Endothelial cell of umbilical vein (primary cell): ENCODE results near the gene PSMB2. TPM values are rescaled to one million over a fixed set of nuclear protein-coding genes. Genes with fewer than 3 reads are reported as not detected.

ENCODE experiments used
- BruUV-seq: library from RNA; stranded (reverse); fragments of 400-500 nt; replicated peaks from 2 replicates; lab custom pipeline; 2021; lab: Mats Ljungman, UMichigan
- CTCF ChIA-PET: fragments of 300-600, 350-600 bp; sonication (Branson Sonifier 250); formaldehyde crosslinking; loops from one replicate; lab custom pipeline; 2021; ENCODE audit warnings: antibody characterized with exemption, inconsistent platforms; lab: Charles Lee
- POLR2A ChIA-PET: fragments of 300-600, 350-600 bp; sonication (Branson Sonifier 250); formaldehyde crosslinking; loops from one replicate; lab custom pipeline; 2021; ENCODE audit warnings: antibody characterized with exemption, inconsistent platforms; lab: Charles Lee
- DNase-seq: peaks from one replicate; pipeline ENCODE4 v3.0.0-alpha.2; 2011; ENCODE audit warnings: low read depth, low spot score
- FAIRE-seq: peaks from 2 replicates; lab custom pipeline; 2011; peaks lifted over from hg19 to GRCh38; lab: Jason Lieb, UNC
- H2AFZ ChIP-seq: 2 replicates; pipeline ENCODE4 v1.6.0; 2012; ENCODE audit warnings: low read depth, low read length, control low read depth, inconsistent platforms
- H3K27ac ChIP-seq: 2 replicates; pipeline ENCODE4 v1.5.1; 2011; ENCODE audit warnings: low read depth, mild to moderate bottlenecking, control low read depth, low read length, moderate library complexity; ENCODE audit not compliant: insufficient read depth
- H3K27me3 ChIP-seq, 2 experiments: 2 replicates each; pipeline versions ENCODE4 v1.6.0 to v1.6.1; 2011; ENCODE audit warnings: low read length in 2 of 2, mixed read lengths in 1 of 2; ENCODE audit not compliant: control insufficient read depth in 2 of 2, insufficient read depth in 2 of 2
- H3K36me3 ChIP-seq, 2 experiments: 2 replicates in 1 of 2; 3 replicates in 1 of 2; pipeline ENCODE4 v1.5.1; 2011; ENCODE audit warnings: low read length in 2 of 2, mild to moderate bottlenecking in 1 of 2, moderate library complexity in 1 of 2; ENCODE audit not compliant: control insufficient read depth in 2 of 2, insufficient read depth in 2 of 2; ENCODE audit errors: extremely low read depth in 1 of 2
- H3K4me1 ChIP-seq: 3 replicates; pipeline ENCODE4 v1.5.1; 2011; ENCODE audit warnings: mild to moderate bottlenecking, low read length; ENCODE audit not compliant: control insufficient read depth, insufficient read depth; ENCODE audit errors: extremely low read depth
- H3K4me2 ChIP-seq: 2 replicates; pipeline ENCODE4 v1.6.1; 2011; ENCODE audit warnings: low read length, control low read depth, mixed read lengths; ENCODE audit not compliant: insufficient read depth
- H3K4me3 ChIP-seq, 3 experiments: fragments of 200-600 bp in 1 of 3; sonication (generic), shearing (Covaris generic) in 1 of 3; replicated peaks in 1 of 3; 2 replicates each; pipeline ENCODE4 v1.5.1; 2011 to 2016; ENCODE audit warnings: control low read depth in 3 of 3, low read length in 3 of 3, mild to moderate bottlenecking in 2 of 3, inconsistent platforms in 1 of 3, low read depth in 1 of 3, moderate library complexity in 1 of 3; ENCODE audit not compliant: insufficient read depth in 1 of 3
- H3K79me2 ChIP-seq: 2 replicates; pipeline ENCODE4 v1.6.0; 2012; ENCODE audit warnings: low read length, inconsistent platforms; ENCODE audit not compliant: control insufficient read depth, insufficient read depth
- H3K9ac ChIP-seq: replicated peaks from 2 replicates; pipeline ENCODE3; 2011; ENCODE audit warnings: low read length, control low read depth; ENCODE audit not compliant: insufficient read depth; ENCODE audit errors: extremely low read depth
- H3K9me1 ChIP-seq: replicated peaks from 3 replicates; pipeline ENCODE4 v1.6.0; 2011; ENCODE audit warnings: mild to moderate bottlenecking, low read length; ENCODE audit not compliant: control insufficient read depth, insufficient read depth; ENCODE audit errors: extremely low read depth
- H3K9me3 ChIP-seq: replicated peaks from 2 replicates; pipeline ENCODE4 v1.5.1; 2012; ENCODE audit warnings: low read length, inconsistent platforms; ENCODE audit not compliant: control insufficient read depth, insufficient read depth
- H4K20me1 ChIP-seq: replicated peaks from 2 replicates; pipeline ENCODE3; 2011; ENCODE audit warnings: mild to moderate bottlenecking, low read length; ENCODE audit not compliant: control insufficient read depth, insufficient read depth; ENCODE audit errors: extremely low read depth
- EZH2 ChIP-seq: IDR thresholded peaks from 2 replicates; pipeline ENCODE4 v1.6.1; 2012; ENCODE audit warnings: borderline replicate concordance, low read depth, mild to moderate bottlenecking, moderate library complexity, low read length, inconsistent platforms; ENCODE audit not compliant: severe bottlenecking
- FOS ChIP-seq: IDR thresholded peaks from 2 replicates; pipeline ENCODE4 v1.6.1; 2011; ENCODE audit warnings: mild to moderate bottlenecking, low read length, moderate library complexity, borderline replicate concordance; ENCODE audit not compliant: insufficient read depth
- GATA2 ChIP-seq: IDR thresholded peaks from 2 replicates; pipeline ENCODE4 v1.7.0; 2011; ENCODE audit warnings: low read depth, mild to moderate bottlenecking, moderate library complexity, mixed read lengths, low read length; ENCODE audit not compliant: insufficient read length, insufficient read depth
- JUN ChIP-seq: IDR thresholded peaks from 2 replicates; pipeline ENCODE4 v1.6.1; 2011; ENCODE audit warnings: borderline replicate concordance, low read depth; ENCODE audit not compliant: insufficient read length, insufficient read depth
- MYC ChIP-seq: IDR thresholded peaks from one replicate; pipeline ENCODE4 v1.6.1; 2011; ENCODE audit warnings: mild to moderate bottlenecking, low read depth, low read length
- POLR2A ChIP-seq: IDR thresholded peaks from 2 replicates; pipeline ENCODE4 v1.6.1; 2012; ENCODE audit warnings: low read depth, mild to moderate bottlenecking, control low read depth, low read length
- POLR2AphosphoS5 ChIP-seq: IDR thresholded peaks from 2 replicates; pipeline ENCODE4 v1.6.1; 2012; ENCODE audit warnings: low read depth, mild to moderate bottlenecking, control low read depth, low read length, moderate library complexity; ENCODE audit not compliant: insufficient read depth
- dilution Hi-C: fragments of 300-500 bp; cut with MboI; formaldehyde crosslinking; loops from one replicate; pipeline ENCODE4 v1.15.0; 2019; ENCODE audit warnings: low sequenced_read_pairs; ENCODE audit not compliant: extremely low pct_ligation_motif_present
- intact Hi-C: fragments of 100-400 bp; cut with micrococcal nuclease; formaldehyde crosslinking; loops from one replicate; pipeline ENCODE4 v1.10.0; 2022
- polyA plus RNA-seq, 4 experiments: library from polyadenylated mRNA; depleted of rRNA in 3 of 4; stranded (reverse) in 3 of 4; unstranded in 1 of 4; fragments of >200 nt; gene quantifications; 2 replicates each; pipeline versions ENCODE4 v1.2.1 to v1.2.3, GENCODE V29; 2011 to 2012; ENCODE audit warnings: missing spikeins in 1 of 4
- total RNA-seq: library from RNA; stranded (reverse); gene quantifications from 2 replicates; pipeline ENCODE4 v1.2.3, GENCODE V29; 2021
- TF ChIP-seq, protein P1 (sequence below), 2 donors: IDR thresholded peaks; 1 replicate in 1 of 2; 2 replicates in 1 of 2; pipeline ENCODE4 v1.5.1; 2011; ENCODE audit warnings: low read length in 2 of 2, mild to moderate bottlenecking in 2 of 2, moderate library complexity in 2 of 2, control low read depth in 1 of 2, inconsistent platforms in 1 of 2, low read depth in 1 of 2; ENCODE audit not compliant: insufficient read depth in 1 of 2; ENCODE audit errors: extremely low read depth in 1 of 2
- TF ChIP-seq, protein P2 (sequence below): IDR thresholded peaks from 2 replicates; pipeline ENCODE4 v1.6.1; 2011; ENCODE audit not compliant: insufficient read depth, insufficient read length

PSMB2 gene
- total and polyA plus RNA-seq, 2 donors (not counting 3 experiments of a cell fraction or from before 2014, with no cell fraction given) = 93.6 to 118 TPM

DNA sequence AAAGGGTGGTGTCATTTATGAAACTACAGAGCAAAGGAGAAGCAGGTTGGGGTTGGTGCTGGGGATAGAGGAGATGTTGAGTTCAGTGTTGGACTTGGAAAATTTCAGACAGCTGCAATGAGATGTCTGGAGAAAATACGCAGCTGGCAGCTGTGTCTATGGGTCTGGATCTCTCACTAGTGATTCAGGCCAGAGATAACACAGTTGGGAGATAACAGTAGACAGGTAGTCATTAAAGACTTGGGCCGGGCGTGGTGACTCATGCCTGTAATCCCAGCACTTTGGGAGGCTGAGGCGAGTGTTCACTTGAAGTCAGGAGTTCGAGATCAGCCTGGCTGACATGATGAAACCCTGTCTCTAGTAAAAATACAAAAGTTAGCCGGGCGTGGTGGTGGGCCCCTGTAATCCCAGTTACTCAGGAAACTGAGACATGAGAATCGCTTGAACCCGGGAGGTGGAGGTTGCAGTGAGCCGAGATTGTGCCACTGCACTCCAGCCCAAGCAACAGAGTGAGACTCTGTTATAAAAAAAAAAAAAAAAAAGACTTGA, 70.7 kb downstream of the PSMB2 start:
- POLR2A ChIA-PET = no interaction called here
- CTCF ChIA-PET = interaction anchor here (0.6 to 4.5 kb wide), 10 partner anchors 9 to 206 kb away, joined by 3 to 67 read pairs (median 6); partner anchors contain the start of gene CLSPN

More for the DNA sequence above, 70.7 kb downstream of the PSMB2 start:
- H3K9ac ChIP-seq = no peak overlapping the region
- no peaks in the 10 kb centered on the region for H4K20me1 ChIP-seq
- H3K27me3 ChIP-seq = peaks cover 35 to 47% of the 10 kb centered on the region in 2 experiments
- BruUV-seq = no TSS peak
- TF ChIP-seq, protein P1, sequence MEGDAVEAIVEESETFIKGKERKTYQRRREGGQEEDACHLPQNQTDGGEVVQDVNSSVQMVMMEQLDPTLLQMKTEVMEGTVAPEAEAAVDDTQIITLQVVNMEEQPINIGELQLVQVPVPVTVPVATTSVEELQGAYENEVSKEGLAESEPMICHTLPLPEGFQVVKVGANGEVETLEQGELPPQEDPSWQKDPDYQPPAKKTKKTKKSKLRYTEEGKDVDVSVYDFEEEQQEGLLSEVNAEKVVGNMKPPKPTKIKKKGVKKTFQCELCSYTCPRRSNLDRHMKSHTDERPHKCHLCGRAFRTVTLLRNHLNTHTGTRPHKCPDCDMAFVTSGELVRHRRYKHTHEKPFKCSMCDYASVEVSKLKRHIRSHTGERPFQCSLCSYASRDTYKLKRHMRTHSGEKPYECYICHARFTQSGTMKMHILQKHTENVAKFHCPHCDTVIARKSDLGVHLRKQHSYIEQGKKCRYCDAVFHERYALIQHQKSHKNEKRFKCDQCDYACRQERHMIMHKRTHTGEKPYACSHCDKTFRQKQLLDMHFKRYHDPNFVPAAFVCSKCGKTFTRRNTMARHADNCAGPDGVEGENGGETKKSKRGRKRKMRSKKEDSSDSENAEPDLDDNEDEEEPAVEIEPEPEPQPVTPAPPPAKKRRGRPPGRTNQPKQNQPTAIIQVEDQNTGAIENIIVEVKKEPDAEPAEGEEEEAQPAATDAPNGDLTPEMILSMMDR (IDR thresholded peaks at IDR 0.05; ENCODE audit: extremely low read depth in 1 of 2, insufficient read depth in 1 of 2, low read depth in 1 of 2, low read length in 2 of 2) = no peak
- TF ChIP-seq FOS = no peak
- TF ChIP-seq JUN = no peak
- no peak for TF ChIP-seq POLR2AphosphoS5
- TF ChIP-seq EZH2 = no peak
- TF ChIP-seq, protein P2, sequence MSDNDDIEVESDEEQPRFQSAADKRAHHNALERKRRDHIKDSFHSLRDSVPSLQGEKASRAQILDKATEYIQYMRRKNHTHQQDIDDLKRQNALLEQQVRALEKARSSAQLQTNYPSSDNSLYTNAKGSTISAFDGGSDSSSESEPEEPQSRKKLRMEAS = no peak
- TF ChIP-seq MYC = no peak
- no peak for TF ChIP-seq GATA2
- no peak for TF ChIP-seq POLR2A
- H3K9me3 ChIP-seq = no peaks in the 10 kb centered on the region
- no peak overlapping the region for H3K4me2 ChIP-seq
- DNase-seq (no peak), FAIRE-seq (no peak)
- dilution Hi-C loops = no loop called here
- intact Hi-C loops = no loop called here
- H3K36me3 ChIP-seq = no peaks in the 10 kb centered on the region
- no peak overlapping the region for H3K27ac ChIP-seq
- H3K4me1 ChIP-seq = peaks cover 3% of the 10 kb centered on the region
- H3K9me1 ChIP-seq = no peaks in the 10 kb centered on the region
- no peaks in the 10 kb centered on the region for H3K79me2 ChIP-seq
- H2AFZ ChIP-seq = no peak overlapping the region
- H3K4me3 ChIP-seq = no peak overlapping the region
